NCI-H446 treated with DMSO at 0.1 percent for 48 hours (cell line): ENCODE measurements around the gene CELF3.

Source experiments
- DNase-seq: peaks from one replicate; lab custom pipeline; 2025; lab: John Stamatoyannopoulos, UW

Gene CELF3

GRCh38 chr1:151720974-151721787 is 4.6 kb upstream of the CELF3 start, which contains the start of gene RIIAD1:
Gene RIIAD1 (plus strand): TSS chr1:151721522. CDS start chr1:151721537, 15 bp downstream.
- DNase-seq, result no peak

DNA sequence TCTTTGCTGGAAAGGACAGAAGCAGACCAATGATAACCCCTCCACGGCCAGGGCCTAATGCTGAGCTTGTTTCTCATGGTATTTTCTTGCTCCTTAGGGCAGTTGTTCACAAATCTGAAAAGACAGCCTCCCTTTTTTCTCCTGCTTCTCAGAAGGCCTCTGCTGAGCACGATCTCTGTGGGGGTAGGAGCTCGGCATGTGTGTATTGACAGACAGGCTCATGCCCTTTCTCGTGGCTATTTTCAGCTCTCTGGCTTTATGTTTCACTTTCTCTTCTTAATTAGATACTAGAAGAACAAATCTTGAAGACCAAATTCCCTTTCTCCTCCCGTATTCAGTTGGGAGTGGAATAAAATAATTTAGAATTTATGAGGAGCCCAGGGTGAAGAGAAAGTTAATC is 4.0 kb upstream of the CELF3 start:
- no peak for DNase-seq

GRCh38 chr1:151720125-151720524 is 3.5 kb upstream of the CELF3 start:
- DNase-seq, result no peak

DNA sequence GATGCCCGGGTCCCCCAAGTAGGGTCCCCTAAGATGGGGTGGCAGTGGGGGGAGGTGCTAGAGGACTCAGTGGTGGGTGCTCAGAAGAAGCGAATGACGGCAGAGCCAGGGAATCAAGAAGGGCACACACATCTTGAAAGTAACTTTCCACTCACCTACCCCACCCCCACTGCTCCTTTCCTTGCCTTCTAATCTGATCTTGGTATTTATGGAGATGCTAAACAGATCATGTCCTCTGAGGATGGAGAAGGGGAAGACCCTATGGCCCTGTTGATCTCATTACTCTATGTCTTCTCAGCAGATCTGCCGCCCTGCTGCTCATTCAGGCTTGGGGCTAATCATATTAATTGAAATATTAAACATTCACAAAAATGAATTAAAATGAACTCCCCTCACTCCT is 2.1 kb upstream of the CELF3 start:
- no peak for DNase-seq

- no peak for DNase-seq
Observed at GRCh38 chr1:151718011-151718431, 1.4 kb upstream of the CELF3 start.

DNA sequence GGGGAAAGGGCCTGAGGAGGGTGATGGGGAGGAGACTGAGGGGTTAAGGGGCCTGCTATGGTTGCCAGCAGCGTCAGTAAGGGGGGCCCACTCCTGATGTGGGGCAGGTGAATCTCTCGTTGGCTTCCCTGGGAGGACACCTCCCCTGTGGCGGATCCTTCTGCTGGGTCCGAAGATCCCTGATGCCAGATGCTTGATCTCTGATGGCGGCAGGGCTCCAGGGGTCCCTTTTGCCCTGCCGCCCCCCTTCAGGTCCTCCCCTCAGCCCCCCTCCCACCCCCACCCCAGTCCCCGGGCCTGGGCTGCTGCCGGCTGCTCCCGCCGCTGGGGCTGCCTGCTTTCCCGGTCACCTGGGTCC is 219 bp downstream of the CELF3 start:
- DNase-seq, result no peak

DNA sequence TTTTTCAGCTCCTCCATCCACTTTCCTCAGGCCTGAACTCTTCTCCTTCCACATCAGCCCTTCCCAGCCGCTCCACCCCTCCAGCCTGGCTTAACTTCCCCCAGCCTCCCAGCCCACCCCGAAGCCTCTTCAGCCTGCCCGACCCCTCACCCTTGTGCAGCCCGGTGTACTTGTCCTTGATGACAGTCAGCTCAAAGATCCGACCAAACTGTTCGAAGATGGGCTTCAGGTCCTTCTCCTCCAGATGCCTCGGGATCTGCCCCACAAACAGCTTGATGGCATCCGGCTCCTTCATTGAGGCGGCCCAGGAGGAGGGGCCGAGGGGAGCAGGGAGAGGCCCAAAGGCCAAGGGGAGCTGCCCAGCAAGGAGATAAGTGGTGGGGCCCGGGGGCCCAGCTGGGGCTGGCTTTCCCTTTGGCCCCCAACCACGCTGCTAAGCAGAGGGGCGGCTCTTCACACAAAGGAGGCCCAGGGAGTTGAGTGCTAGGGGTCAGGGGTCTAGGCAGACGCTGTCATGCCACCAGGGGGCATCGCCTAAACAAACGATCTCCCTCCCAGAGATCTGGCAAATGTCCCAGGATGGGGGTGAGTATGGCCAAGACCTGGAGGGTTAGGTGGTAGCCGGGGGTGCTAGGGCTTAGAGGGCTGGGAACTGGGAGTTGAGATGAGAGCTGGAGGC is 738 bp downstream of the CELF3 start:
- DNase-seq, result peak; percentile 13

DNA sequence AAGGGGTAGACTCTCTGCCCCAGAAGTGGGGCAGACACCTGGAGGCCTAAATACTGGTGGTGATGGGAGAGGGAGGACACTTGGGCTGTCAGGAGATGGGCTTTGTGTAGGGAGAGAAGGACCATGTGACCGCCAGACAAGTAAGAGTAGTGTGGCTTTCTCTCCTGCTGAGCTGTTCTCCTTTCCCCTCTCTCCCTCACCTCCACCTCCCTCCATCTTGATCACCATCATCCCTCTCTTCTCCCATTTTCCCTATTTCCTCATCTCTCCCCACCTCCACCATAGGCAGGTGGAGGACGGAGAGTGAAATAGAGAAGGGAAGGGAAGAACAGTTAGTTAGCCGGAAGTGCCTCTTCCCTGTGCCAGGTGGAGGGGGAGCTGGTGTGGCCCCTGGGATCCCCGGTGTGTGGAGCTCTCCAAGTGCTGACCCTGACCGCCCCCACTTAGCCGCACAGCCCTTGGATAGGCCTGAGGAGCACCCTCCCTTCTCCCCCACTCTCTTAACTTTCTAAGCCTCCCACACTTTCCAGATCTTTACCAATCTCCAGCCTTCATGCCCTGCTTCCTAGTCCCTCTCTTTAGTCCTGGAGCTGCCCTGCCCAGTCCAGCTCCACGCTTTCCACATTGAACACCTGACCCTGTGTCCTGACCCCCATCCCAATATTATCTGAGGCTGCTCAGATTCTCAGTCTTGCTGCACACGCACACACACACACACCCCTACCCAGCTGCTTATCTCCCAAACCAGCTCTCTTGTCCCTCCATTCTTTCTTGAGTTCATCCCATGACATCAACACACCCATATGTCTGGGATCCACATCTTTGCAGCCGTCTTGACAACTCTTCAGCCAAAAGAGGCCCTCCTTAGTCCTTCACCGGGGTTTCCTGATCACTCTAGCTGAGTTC is 1.5 kb downstream of the CELF3 start:
- DNase-seq, result no peak

- DNase-seq, result no peak
Observed at GRCh38 chr1:151713874-151714273, 2.7 kb downstream of the CELF3 start.

GRCh38 chr1:151713044-151713443 is 3.6 kb downstream of the CELF3 start:
- no peak for DNase-seq

DNA sequence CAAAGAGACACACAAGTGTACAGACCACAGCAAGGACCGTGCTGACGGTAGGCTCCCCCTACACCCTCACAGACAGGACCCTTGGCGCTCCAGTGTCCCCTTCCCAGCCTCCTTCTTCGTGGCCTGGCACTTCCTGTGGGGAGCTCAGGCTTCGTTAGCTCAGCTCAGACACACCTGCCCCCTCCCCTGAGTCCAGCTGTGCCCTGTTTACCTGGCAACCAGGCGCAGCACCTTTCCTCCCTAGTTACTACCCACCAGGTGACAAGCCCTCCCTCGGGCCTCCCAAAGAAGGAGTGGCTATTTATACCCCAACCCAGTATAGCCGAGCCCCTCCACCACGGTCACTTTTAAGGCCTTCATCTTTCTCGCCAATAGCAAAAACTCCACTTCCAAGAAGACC is 4.7 kb downstream of the CELF3 start:
- no peak for DNase-seq

DNA sequence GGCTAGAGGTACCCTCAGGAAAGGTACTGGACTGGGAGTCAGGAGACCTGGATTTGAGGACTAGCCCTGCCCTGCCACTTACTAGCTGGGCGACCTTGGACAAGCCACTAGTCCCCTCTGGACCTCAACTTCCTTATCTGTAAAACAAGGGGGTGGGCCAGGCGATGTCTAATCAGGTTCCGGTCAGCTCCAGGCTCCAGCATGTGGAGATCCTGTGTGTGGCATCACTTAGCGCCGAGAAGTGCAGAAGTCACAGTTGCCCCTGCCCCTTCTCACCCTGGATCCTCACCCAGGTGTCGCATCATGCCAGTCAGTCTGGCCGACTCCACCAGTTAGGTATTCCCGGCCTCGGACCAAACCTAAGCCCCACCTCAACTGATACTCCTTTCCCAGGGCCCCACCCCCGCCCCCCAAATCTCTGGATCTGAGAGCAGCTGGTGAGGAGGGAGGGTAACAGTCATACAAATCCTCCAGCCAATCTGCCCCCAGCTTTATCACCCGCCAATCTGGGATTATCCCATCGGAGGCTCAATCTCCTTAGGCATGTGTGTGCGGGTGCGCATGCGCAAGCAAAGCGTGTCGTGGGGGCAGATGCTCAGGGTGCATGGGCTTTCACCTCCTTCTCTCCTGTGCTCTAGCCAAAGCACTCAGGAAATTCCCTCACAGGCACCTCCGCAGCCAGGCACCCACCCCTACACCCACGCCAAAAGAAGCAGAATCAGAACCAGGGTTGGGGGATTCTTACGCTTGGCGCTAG is 5.4 kb downstream of the CELF3 start:
- DNase-seq, result no peak

DNA sequence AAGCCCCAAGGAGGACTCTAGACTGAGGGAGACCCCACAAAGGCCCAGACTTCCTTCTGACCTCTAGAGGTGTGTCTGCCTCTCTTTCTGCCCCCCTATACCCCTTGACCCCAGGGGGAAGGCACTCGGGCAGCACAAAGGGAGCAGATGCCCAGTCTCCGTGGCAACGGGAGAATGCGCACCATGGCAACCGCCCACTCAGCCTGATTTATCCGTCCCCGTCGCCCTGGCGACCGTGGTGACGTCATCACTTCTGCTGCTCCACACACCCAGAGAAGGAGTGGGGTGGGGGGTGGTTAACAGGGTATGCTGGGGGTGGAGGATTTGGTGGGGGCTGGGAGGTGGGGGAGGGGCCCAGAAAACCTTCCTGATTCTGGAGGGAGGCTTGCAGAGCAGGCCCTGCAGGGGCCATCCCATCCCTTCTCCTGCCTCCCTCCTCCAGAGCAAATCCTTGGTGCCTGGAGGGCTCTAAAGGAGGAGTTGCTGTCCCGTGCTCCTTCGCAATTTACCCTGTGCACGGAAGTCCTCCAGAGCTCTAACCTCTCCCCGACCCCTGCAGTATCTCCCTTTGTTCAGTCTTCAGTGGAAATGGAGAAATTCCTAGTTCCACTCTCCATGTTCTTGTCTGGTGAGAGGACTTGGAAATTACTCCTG is 6.3 kb downstream of the CELF3 start:
- DNase-seq, result peak; percentile 5

GRCh38 chr1:151708891-151709290 is 7.7 kb downstream of the CELF3 start:
- DNase-seq, result no peak

DNA sequence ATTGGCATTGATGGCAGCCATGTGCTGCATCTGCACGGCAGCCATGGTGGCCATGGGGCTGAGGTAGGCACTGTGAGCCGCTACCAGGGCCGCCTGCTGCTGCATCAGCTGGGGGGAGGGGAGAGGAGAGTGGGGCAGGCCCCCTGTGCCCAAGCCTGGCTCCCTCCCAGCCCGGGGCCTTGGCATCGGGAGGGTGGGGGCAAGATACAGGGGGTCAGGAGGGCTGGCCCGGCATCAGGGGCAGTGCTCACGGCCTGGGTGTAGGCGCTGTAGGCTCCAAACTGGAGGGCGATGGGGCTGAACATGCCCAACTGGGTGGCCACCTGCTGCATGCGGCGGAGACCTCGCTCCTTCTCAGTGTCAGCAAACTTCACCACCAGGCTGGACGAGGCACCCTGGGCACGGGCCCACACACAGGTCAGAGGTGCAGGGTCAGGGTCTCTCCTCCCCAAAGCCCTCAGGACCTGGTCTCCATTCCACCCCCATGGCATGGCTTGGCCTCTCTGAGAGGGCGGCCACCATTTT is 9.0 kb downstream of the CELF3 start:
- DNase-seq, result no peak

GRCh38 chr1:151706464-151707415 is 9.9 kb downstream of the CELF3 start:
- no peak for DNase-seq

DNA sequence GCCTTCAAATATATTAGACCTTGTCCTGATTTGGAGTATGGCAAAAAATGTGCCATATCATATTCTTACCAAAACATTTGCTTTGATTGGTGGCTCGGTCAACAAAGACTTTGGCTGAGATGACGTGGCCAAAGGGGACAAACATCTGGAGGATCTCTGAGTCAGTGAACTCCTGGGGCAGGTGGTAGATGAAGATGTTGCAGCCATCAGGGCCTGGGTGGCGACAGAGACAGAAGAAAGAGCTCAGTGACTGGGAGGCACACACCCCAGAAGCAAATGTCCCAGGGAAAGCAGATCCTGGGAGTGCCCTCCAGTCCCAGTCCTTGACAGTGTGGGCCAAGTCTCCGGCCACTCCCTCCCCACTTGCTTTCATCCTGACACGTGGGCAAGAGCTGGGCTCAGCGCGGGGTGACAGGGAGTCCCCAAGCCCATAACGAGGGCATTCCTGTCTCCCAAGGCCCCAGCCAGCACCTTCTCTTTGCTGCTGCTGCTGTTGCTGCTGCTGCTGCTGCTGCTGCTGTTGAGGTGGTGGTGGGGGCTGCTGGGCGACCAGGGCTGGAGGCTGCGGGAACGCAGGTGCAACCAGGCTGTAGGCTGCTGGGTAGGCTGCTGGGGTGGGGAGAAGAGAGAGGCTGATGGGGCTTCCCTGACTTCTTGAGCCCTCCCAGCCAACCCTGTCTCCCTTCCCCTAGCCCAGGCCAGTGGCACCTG is 10.7 kb downstream of the CELF3 start:
- no peak for DNase-seq

DNA sequence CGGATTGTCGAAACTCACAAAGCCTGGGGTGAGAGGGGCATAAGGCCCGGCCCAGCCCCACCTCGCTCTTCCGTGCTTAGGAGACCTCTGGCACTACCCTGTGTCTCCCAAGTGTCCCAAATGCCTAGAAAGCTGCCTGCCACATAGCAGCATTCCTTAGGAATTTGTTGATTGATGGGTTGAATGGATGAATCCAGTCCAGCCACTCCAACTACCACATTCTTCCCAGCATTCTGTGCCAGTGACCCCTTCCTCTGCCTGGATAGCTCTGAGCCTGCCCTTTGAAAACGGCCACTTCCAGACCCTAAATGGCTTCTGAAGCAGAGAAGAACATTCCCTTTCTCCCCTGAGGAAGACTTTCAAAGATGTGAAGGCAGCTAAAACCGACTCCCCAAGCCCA is 11.5 kb downstream of the CELF3 start:
- no peak for DNase-seq

- no peak for DNase-seq
Observed at GRCh38 chr1:151704246-151704645, 12.4 kb downstream of the CELF3 start.
